ENCODE measurements around the gene DIDO1.

DIDO1 gene

GRCh38 chr20:62951143-62951895 is 25.0 kb upstream of the DIDO1 start:
- no peak for DNase-seq (ENCODE audit: low spot score)

DNA sequence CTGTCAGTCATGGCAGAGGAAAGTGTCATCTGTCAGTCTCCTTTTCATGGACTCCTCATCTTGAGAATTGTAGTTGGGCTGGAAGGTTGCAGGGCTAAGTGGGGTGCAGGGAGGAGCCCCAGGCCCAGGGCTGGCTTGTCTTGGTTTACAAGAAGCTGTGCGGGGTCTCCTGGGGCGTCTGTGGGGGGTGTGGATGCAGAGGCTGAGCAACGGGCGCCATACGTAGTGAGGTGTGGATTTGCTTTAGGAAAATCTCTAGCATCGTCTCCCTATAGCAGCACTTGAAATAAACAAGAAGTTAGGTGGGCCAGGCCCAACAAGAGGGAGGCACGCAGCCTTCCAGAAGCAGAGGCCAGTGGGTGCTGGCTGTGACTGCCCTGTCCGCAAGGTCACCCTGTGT is 24.4 kb upstream of the DIDO1 start:
- DNase-seq (ENCODE audit: low spot score) = no peak

GRCh38 chr20:62949962-62950361 is 23.7 kb upstream of the DIDO1 start:
- no peak for DNase-seq (ENCODE audit: low spot score)

DNA sequence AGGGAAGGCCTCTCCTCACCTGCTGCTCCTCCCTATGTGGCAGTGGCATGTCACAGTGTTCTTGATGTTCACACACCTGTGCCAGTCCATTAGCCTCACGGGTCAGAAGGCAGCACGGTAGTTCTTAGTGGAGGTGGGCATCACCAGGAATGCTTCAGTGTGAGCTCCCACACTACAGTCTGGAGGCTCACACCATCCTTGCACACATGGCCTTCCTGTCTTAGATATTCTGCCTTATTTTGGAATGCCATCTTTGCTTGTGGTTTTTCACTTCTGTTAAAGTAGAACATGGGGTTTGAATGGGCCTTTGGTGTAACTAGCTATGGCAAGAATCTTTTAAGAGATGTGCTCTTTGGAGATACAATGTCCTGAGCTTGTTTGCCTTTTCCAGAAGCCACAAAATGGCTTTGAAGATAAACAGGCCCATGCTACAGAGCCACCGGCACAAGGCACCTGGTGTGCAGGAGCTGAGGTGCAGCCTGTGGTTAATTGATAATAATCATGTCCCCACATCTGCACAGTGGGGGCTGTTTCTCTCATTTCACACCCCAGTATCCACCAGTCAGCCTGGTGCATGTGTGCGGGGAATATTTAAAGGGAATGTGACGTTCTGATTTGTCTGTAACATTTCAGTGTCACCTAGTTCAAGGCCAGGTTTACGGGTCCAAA is 23.0 kb upstream of the DIDO1 start:
- no peak for DNase-seq (ENCODE audit: low spot score)

DNA sequence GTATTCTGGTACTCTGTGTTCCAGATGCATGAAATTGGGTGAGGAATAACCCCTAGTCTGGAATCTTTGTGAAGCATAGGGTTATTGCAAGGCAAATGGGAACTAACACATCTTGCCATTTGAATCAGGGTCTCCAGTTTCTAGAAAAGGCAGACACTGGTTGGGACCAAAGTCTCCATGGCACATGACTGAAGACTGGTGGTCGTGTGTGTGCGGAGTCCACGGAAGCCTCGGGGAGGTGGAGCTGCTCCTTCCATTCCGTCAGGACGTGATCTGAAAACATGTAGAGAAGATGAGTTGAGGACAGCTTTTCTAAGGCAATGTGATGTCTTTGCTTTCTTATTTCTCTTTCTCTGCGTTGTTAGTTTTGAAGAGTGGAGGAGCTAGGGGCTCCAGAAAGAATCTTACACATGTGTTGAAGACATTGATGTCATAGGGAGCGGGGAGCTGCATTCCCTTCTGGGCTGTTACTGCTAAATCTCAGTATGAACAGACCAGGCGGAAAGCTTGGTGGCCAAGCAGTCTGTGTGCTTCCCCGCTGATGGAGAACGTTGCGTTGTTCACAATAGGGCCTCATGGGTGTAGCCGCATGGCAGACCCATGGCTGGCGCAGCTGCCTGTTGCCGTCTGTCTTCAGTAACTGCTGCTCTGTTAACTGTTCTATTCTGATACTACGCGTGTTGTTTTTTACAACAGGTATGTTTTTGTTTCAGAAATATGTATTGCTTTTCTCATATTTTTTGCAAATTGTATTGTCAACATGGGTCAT is 21.4 kb upstream of the DIDO1 start:
- DNase-seq (ENCODE audit: low spot score) = no peak

GRCh38 chr20:62946918-62947317 is 20.6 kb upstream of the DIDO1 start:
- DNase-seq (ENCODE audit: low spot score) = no peak

DNA sequence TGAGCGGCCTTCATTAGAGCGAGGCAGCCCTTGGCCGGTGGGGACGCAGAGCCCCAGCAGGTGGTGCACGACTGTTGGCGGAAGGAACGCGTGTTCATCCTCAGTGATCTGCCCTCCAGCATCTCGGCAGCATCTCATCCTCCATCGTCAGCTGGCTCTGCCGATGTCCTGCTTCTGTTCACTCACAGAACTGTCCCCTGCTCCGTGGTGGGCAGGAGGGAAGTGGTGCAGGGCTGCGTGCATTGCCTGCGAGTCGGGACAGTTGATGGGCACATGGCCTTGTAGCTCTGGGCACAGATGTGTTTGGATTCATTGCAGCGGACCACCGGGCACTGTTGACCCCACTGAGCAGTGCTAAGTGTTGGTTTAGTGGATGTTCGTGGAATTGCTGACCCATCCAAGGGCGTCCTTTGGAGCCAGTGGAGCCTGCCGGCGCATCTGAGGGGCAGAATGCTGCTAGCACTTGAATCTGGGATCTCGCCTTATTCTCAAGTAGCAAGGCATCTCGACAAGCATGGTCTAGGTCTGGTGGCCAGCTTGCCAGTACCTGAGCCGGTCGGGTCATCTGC is 19.6 kb upstream of the DIDO1 start:
- no peak for DNase-seq (ENCODE audit: low spot score)

DNA sequence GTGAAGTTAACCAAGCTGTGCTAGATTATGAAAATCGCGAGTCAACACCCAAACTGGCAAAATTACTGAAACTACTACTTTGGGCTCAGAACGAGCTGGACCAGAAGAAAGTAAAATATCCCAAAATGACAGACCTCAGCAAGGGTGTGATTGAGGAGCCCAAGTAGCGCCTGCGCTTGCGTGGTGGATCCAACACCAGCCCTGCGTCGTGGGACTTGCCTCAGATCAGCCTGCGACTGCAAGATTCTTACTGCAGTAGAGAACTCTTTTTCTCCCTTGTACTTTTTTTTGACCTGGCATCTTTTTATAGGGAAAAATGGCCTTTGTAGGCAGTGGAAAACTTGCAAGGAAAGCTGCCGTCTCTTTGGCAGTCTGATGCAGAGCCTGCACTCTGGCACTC is 18.4 kb upstream of the DIDO1 start:
- DNase-seq (ENCODE audit: low spot score) = no peak

DNA sequence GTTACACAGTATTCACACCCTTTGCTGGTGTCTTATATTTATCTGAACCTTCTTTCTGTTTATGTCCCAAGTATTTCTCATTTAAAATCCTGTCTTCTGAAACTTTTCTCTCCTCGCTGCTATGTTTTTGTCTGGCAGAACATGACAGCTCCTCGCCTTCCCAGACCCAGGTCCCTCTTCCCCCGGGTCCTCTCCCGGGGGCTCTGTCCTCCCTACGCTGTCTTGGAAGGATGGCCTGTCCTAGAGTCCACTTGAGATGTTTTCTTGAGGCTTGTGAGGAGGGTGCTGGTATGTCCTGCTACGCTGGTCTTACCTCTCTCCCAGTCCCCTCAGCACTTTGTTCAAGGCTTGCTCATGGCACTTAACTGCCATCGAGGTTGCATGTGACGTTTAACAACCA is 17.9 kb upstream of the DIDO1 start:
- DNase-seq (ENCODE audit: low spot score) = no peak

DNA sequence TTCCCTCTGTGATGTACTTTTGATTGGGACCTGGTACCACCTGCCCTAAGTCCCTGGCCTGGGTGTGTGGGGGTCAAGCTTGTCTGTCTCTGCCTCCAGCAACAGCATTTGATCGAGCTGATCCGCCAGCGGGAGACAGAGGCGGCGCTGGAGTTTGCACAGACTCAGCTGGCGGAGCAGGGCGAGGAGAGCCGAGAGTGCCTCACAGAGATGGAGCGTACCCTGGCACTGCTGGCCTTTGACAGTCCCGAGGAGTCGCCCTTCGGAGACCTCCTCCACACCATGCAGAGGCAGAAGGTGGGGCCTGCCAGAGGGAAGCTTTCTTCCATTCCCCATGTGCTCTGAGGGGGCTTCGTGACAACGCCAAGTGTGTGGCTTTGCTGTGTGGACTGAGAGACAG is 17.1 kb upstream of the DIDO1 start:
- no peak for DNase-seq (ENCODE audit: low spot score)

DNA sequence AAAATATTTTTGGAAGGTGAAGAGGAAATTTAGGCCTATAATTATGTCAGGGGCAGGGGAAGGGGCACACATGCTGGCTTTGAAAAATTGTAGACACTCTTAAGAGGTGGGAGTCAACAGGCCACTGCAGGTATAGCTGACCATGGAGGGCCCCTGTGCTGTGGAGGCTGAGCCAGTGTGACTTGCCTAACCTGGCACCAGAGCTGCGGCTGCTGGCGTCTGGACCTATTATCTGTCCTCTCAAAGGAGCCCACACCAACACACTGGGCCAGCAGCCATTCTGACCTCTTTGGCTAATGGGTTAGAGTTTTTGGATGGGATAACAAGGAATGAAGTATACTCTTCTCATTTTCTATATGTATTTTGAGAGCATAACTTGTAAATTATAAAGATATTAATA is 16.2 kb upstream of the DIDO1 start:
- DNase-seq (ENCODE audit: low spot score) = no peak

GRCh38 chr20:62941792-62942191 is 15.5 kb upstream of the DIDO1 start:
- no peak for DNase-seq (ENCODE audit: low spot score)

GRCh38 chr20:62940875-62941274 is 14.6 kb upstream of the DIDO1 start:
- DNase-seq (ENCODE audit: low spot score) = no peak

- peak; percentile 35 for DNase-seq (ENCODE audit: low spot score)
These were observed 12.0 kb upstream of the DIDO1 start, which contains the start of gene GID8 for GRCh38 chr20:62938105-62938888. Gene GID8, plus strand, starts transcription at chr20:62938147. Its CDS starts 3,356 bp downstream, at chr20:62941503.

- DNase-seq (ENCODE audit: low spot score) = peak; percentile 97
These were observed 11.2 kb upstream of the DIDO1 start for GRCh38 chr20:62937268-62938104.

DNA sequence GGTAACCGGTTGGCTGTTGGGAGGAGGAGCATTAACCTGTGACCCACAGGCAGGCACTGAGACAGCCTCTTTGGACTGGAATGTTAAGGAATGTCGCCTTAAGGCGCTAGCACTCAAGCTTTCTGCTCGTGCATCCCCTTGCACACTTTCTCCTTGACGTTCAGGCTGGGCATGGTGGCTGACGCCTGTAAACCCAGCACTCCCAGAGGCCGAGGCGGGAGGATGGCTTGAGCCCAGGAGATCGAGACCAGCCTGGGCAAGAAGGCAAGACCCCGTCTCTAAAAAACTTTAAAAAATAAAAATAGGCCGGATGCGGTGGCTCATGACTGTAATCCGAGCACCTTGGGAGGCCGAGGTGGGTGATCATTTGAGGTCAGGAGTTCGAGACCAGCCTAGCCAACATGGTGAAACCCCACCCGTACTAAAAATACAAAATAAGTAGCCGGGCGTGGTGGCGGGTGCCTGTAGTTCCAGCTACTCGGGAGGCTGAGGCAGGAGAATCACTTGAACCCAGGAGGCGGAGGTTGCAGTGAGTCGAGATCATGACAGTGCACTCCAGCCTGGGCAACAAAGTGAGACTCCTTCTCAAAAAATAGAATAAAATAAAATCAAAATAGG is 9.8 kb upstream of the DIDO1 start:
- no peak for DNase-seq (ENCODE audit: low spot score)

GRCh38 chr20:62935204-62935967 is 9.1 kb upstream of the DIDO1 start:
- DNase-seq (ENCODE audit: low spot score) = no peak

DNA sequence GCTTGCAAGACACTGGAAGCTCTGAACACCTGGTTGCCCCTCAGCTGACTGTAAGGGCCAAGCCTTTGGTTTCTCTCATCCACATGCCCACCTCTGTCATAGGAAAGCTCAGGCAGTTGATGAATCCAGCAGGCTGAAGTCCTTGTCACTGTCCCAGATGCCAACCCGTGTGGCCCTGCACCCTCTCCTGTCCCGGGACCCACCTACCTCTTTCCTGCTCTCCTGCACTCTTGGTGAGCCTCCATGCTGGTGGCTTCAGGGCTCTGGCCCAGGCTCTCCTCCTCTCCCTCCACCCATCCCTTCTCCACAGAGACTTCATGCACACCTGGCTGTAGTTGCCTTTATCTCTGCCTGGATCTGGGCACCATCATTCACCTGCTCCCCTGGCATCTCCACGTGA is 7.7 kb upstream of the DIDO1 start:
- DNase-seq (ENCODE audit: low spot score) = no peak

- DNase-seq (ENCODE audit: low spot score) = no peak
These were observed 5.2 kb upstream of the DIDO1 start for GRCh38 chr20:62931464-62931863.

Measured in CD4-positive, alpha-beta T cell treated with Interleukin-15 for 4 hours (primary cell).